ENCODE measurements around the gene NFATC1.

DNA sequence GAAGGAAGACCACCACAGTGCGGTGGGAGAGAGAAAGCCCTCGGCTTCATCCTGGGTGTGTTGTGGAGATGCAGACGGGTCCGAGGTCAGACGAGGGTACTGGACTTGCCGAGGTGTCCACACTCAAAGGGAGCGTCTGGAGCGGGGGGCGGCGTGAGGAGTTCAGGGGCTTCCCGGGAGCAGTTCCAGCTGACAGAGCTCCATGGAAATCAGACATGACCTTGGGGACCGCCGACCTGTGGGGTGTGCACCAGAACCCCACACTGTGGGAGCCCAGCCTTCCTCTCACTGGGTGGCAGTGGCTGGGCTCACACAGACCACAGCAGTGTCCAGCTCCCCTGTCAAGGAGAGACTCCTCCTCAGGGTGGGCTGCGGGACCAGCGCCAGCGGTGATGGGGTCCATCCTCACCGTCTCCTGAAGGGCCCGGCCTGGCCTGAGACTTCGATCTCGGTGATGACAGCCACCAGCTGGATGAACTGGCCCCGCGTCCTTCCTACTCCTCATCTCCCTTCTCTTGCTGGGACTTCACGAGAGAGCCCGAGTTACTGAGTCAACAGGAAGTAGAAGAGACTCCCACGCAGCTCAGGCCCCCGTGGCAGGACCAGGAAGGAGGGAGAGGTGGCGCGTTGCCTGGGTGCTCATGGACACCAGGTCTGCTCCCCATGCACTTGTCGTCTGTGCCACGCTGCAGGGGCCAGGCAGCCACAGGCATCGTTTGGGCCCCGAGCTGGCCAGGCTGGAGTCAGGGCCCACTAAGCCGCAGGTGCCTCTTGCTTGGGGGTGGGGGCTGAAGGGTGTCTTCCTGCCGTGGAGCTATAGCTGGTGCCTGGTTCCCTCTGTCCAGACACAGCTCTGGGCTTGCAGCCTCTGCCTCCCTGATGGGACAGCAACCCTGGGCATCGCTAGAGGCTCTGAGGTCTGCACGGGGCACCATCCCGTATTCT is 182.0 kb downstream of the NFATC1 start:
- TF ChIP-seq EZH2 (IDR thresholded peaks at IDR 0.05; ENCODE audit: borderline replicate concordance, low read length), result no peak
- TF ChIP-seq, protein P1, sequence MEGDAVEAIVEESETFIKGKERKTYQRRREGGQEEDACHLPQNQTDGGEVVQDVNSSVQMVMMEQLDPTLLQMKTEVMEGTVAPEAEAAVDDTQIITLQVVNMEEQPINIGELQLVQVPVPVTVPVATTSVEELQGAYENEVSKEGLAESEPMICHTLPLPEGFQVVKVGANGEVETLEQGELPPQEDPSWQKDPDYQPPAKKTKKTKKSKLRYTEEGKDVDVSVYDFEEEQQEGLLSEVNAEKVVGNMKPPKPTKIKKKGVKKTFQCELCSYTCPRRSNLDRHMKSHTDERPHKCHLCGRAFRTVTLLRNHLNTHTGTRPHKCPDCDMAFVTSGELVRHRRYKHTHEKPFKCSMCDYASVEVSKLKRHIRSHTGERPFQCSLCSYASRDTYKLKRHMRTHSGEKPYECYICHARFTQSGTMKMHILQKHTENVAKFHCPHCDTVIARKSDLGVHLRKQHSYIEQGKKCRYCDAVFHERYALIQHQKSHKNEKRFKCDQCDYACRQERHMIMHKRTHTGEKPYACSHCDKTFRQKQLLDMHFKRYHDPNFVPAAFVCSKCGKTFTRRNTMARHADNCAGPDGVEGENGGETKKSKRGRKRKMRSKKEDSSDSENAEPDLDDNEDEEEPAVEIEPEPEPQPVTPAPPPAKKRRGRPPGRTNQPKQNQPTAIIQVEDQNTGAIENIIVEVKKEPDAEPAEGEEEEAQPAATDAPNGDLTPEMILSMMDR (IDR thresholded peaks at IDR 0.05; ENCODE audit: low read length), result no peak
